GM12878 (cell line): ENCODE data around the gene GRIK4. TPM values are rescaled to one million over a fixed set of nuclear protein-coding genes. Genes with fewer than 3 reads are reported as not detected.

ENCODE experiments used
- ATAC-seq: fragments of 200-7000 bp; cut with Tn5 transposase; 3 replicates; pipeline ENCODE4 v1.9.1; 2020; ENCODE audit warnings: mild to moderate bottlenecking, moderate library complexity
- BruUV-seq: library from RNA; stranded (reverse); fragments of 400-500 nt; replicated peaks from 2 replicates; lab custom pipeline; 2021; lab: Mats Ljungman, UMichigan
- CTCF ChIA-PET: fragments of 300-600 bp; sonication (Branson Sonifier 250); formaldehyde crosslinking; extraction: SDS; loops from one replicate; lab custom pipeline; 2021; ENCODE audit warnings: inconsistent platforms; lab: Yijun Ruan, JAX
- POLR2A ChIA-PET: fragments of 350-600 bp; formaldehyde crosslinking; extraction: SDS; loops from one replicate; lab custom pipeline; 2021; ENCODE audit warnings: inconsistent platforms; lab: Charles Lee
- RAD21 ChIA-PET: fragments of 300-600 bp; sonication (Branson Sonifier 250); formaldehyde crosslinking; loops from one replicate; lab custom pipeline; 2023; ENCODE audit warnings: antibody characterized with exemption; ENCODE audit not compliant: unreplicated experiment; lab: Charles Lee
- SMC1A ChIA-PET: fragments of 300-600 bp; sonication (Branson Sonifier 250); formaldehyde crosslinking; loops from one replicate; lab custom pipeline; 2023; ENCODE audit not compliant: unreplicated experiment, uncharacterized antibody; lab: Charles Lee
- DNase-seq: peaks from one replicate; pipeline ENCODE4 v3.0.0-alpha.2; 2011; ENCODE audit warnings: low read depth, low spot score
- FAIRE-seq: peaks from 3 replicates; lab custom pipeline; 2011; peaks lifted over from hg19 to GRCh38; lab: Jason Lieb, UNC
- H2AFZ ChIP-seq: 2 replicates; pipeline ENCODE4 v1.6.0; 2011; ENCODE audit warnings: low read depth, low read length, control low read depth; ENCODE audit not compliant: control insufficient read depth
- H3K27ac ChIP-seq: 2 replicates; pipeline ENCODE4 v1.5.1; 2011; ENCODE audit warnings: control low read depth; ENCODE audit not compliant: control insufficient read depth, insufficient read depth
- H3K27me3 ChIP-seq, 2 experiments: replicated peaks in 1 of 2; 2 replicates each; pipeline versions ENCODE4 v1.6.0 to v1.6.1; 2011; ENCODE audit warnings: low read length in 1 of 2; ENCODE audit not compliant: control insufficient read depth in 2 of 2, insufficient read depth in 2 of 2
- H3K36me3 ChIP-seq, 2 experiments: 2 replicates each; pipeline ENCODE4 v1.5.1; 2011; ENCODE audit warnings: low read length in 1 of 2; ENCODE audit not compliant: control insufficient read depth in 2 of 2, insufficient read depth in 2 of 2
- H3K4me1 ChIP-seq: 2 replicates; pipeline ENCODE4 v1.6.1; 2011; ENCODE audit warnings: mild to moderate bottlenecking, low read length, moderate library complexity, mixed read lengths; ENCODE audit not compliant: control insufficient read depth, insufficient read depth
- H3K4me2 ChIP-seq: 2 replicates; pipeline ENCODE4 v1.6.0; 2011; ENCODE audit warnings: control low read depth; ENCODE audit not compliant: control insufficient read depth, insufficient read depth
- H3K4me3 ChIP-seq: fragments of 200-600 bp; sonication (generic); 2 replicates; pipeline ENCODE4 v1.5.1; 2016
- H3K79me2 ChIP-seq: 2 replicates; pipeline ENCODE4 v1.6.0; 2011; ENCODE audit warnings: low read length; ENCODE audit not compliant: control insufficient read depth, insufficient read depth
- H3K9ac ChIP-seq: 2 replicates; pipeline ENCODE4 v1.8.0; 2011; ENCODE audit warnings: low read length, control low read depth, mixed read lengths; ENCODE audit not compliant: control insufficient read depth, insufficient read depth
- H3K9me3 ChIP-seq: replicated peaks from 3 replicates; pipeline ENCODE4 v1.5.1; 2011; ENCODE audit warnings: mild to moderate bottlenecking, low read length; ENCODE audit not compliant: control insufficient read depth, insufficient read depth
- H4K20me1 ChIP-seq: 2 replicates; pipeline ENCODE4 v1.6.0; 2011; ENCODE audit not compliant: control insufficient read depth, insufficient read depth
- ASH2L ChIP-seq: fragments of 300-600, 200-600 bp; sonication (generic); IDR thresholded peaks from 2 replicates; pipeline ENCODE4 v1.6.1; 2017; ENCODE audit warnings: low read depth, mild to moderate bottlenecking, borderline replicate concordance
- ATF2 ChIP-seq: IDR thresholded peaks from 2 replicates; pipeline ENCODE4 v1.6.1; 2012; ENCODE audit warnings: low read length, inconsistent platforms
- CHD4 ChIP-seq: fragments of 200-600 bp; sonication (generic); IDR thresholded peaks from 2 replicates; pipeline ENCODE4 v1.6.1; 2016; ENCODE audit warnings: mild to moderate bottlenecking
- CREB1 ChIP-seq: IDR thresholded peaks from 2 replicates; pipeline ENCODE4 v1.6.1; 2012; ENCODE audit warnings: low read depth, mild to moderate bottlenecking, inconsistent platforms
- HCFC1 ChIP-seq: fragments of 150-350 bp; IDR thresholded peaks from 2 replicates; pipeline ENCODE4 v1.6.1; 2014; ENCODE audit warnings: low read length
- HDAC2 ChIP-seq: fragments of 200-600 bp; sonication (generic); IDR thresholded peaks from 2 replicates; pipeline ENCODE4 v1.6.1; 2017
- NFXL1 ChIP-seq: fragments of 450-650 bp; IDR thresholded peaks from 2 replicates; pipeline ENCODE4 v1.6.1; 2017; ENCODE audit warnings: antibody characterized with exemption, mild to moderate bottlenecking, borderline replicate concordance
- NRF1 ChIP-seq: conservative IDR thresholded peaks from 2 replicates; pipeline ENCODE4 v1.6.1; 2011; ENCODE audit warnings: mild to moderate bottlenecking, low read depth, low read length, improper control_type of control experiment
- POLR2AphosphoS5 ChIP-seq: IDR thresholded peaks from 2 replicates; pipeline ENCODE4 v1.6.1; 2011; ENCODE audit warnings: mild to moderate bottlenecking, low read length, inconsistent platforms
- PRDM15 ChIP-seq: fragments of 450-650 bp; formaldehyde crosslinking; IDR thresholded peaks from 2 replicates; pipeline ENCODE4 v1.4.0; 2020; ENCODE audit warnings: mild to moderate bottlenecking, moderate library complexity
- RAD51 ChIP-seq: fragments of 450-650 bp; IDR thresholded peaks from 2 replicates; pipeline ENCODE4 v1.6.1; 2016; ENCODE audit warnings: moderate library complexity, mild to moderate bottlenecking, inconsistent platforms
- RCOR1 ChIP-seq: conservative IDR thresholded peaks from 2 replicates; pipeline ENCODE4 v1.6.1; 2012; ENCODE audit warnings: low read depth, low read length, improper control_type of control experiment
- RELA ChIP-seq: fragments of 450-650 bp; IDR thresholded peaks from 2 replicates; pipeline ENCODE4 v1.8.0; 2014; ENCODE audit warnings: borderline replicate concordance; ENCODE audit not compliant: partially characterized antibody
- USF2 ChIP-seq: IDR thresholded peaks from 2 replicates; pipeline ENCODE4 v1.6.1; 2011; ENCODE audit warnings: low read depth, low read length, improper control_type of control experiment, borderline replicate concordance
- ZNF622 ChIP-seq: fragments of 450-650 bp; IDR thresholded peaks from 2 replicates; pipeline ENCODE4 v1.6.1; 2017; ENCODE audit warnings: mild to moderate bottlenecking, inconsistent platforms
- WGBS: methylation state at CpG from one replicate; pipeline ENCODE4 v1.1.6; 2016; ENCODE audit warnings: low lambda C conversion rate; ENCODE audit not compliant: insufficient replicate concordance, insufficient coverage; ENCODE audit errors: missing lambda C conversion rate; 5-methylcytosine and 5-hydroxymethylcytosine counted together
- in situ Hi-C: fragments of 300-500 bp; cut with MboI; formaldehyde crosslinking; loops from 9 replicates; pipeline ENCODE4 v1.14.3; 2018; ENCODE audit warnings: mixed read lengths
- intact Hi-C: fragments of 100-400 bp; cut with micrococcal nuclease; formaldehyde crosslinking; loops from one replicate; pipeline ENCODE4 v1.14.2; 2022; ENCODE audit not compliant: unreplicated experiment
- polyA plus RNA-seq, 11 experiments: library from polyadenylated mRNA; depleted of rRNA in 4 of 11; unstranded in 6 of 11; stranded (reverse) in 5 of 11; fragments of >200 nt; fragmentation: Nextera tagmentation in 4 of 11; fragmentation: Illumina TruSeq in 1 of 11; extraction: Ambion mirVana in 4 of 11; extraction: Trizol in 1 of 11; gene quantifications; 1 replicate in 1 of 11; 2 replicates in 10 of 11; pipeline versions ENCODE4 v1.2.1 to v1.2.3, GENCODE V29; 2011 to 2016; ENCODE audit warnings: inconsistent platforms in 2 of 11, missing spikeins in 2 of 11, low read depth in 1 of 11
- total RNA-seq, 4 experiments: library from RNA; depleted of rRNA in 3 of 4; stranded (reverse); fragments of >200 nt in 3 of 4; fragmentation: Illumina TruSeq in 1 of 4; extraction: Trizol in 1 of 4; gene quantifications; 2 replicates each; pipeline versions ENCODE4 v1.2.1 to v1.2.3, GENCODE V29; 2013 to 2021

The GRIK4 gene
- total and polyA plus RNA-seq, 10 of the 15 experiments (the other 5 are each of a cell fraction or from before 2014, with no cell fraction given): 0.33 to 3.6 (median 0.72) TPM

- ChIA-PET RAD21 (interaction anchor here (0.8 to 1.4 kb wide), 4 partner anchors 8 to 425 kb away, joined by 3 to 5 read pairs (median 3); no protein-coding TSS in a partner anchor), POLR2A (interaction anchor here (0.6 kb wide), 1 partner anchor 182 kb away, joined by 3 read pairs; no protein-coding TSS in a partner anchor), SMC1A (interaction anchor here (0.9 to 3.9 kb wide), 6 partner anchors 101 to 300 kb away, joined by 3 to 20 read pairs (median 6); no protein-coding TSS in a partner anchor), CTCF (interaction anchor here (0.7 to 5.2 kb wide), 9 partner anchors 8 to 427 kb away, joined by 3 to 40 read pairs (median 4); partner anchors contain the start of genes ARHGEF12 and GRIK4)
- ATAC-seq (no peak), DNase-seq (no peak), FAIRE-seq (no peak)
- WGBS: 65% methylated on average over 5 of the region's 5 CpGs
- TF ChIP-seq NFXL1 (no peak), RAD51 (no peak), CREB1 (no peak), PRDM15 (CRISPR knock-in tag) (no peak), RCOR1 (no peak), HDAC2 (no peak), HCFC1 (no peak), USF2 (no peak), RELA (no peak), ASH2L (no peak), ATF2 (no peak), ZNF622 (no peak), CHD4 (no peak), NRF1 (no peak), POLR2AphosphoS5 (no peak)
- peaks cover 20% of the 10 kb centered on the region for H3K4me1 ChIP-seq
- no peak overlapping the region for H3K4me3 ChIP-seq
- no peaks in the 10 kb centered on the region for H3K36me3 ChIP-seq
- intact Hi-C loops: loop anchor here (5.0 kb wide), 1 partner anchor 165 kb away; the partner anchor contains the start of gene ARHGEF12
- no TSS peak for BruUV-seq
- in situ Hi-C loops: no loop called here
- no peak overlapping the region; the same call in 1 of the 2 replicates for H3K27ac ChIP-seq
- no peak overlapping the region for H2AFZ ChIP-seq
- H3K4me2 ChIP-seq: no peak overlapping the region
- H3K9ac ChIP-seq: no peak overlapping the region
- no peaks in the 10 kb centered on the region for H4K20me1 ChIP-seq
- H3K79me2 ChIP-seq: no peaks in the 10 kb centered on the region
- no peaks in the 10 kb centered on the region for H3K9me3 ChIP-seq
- H3K27me3 ChIP-seq: no peaks in the 10 kb centered on the region; a peak in 1 of 4 replicates
These were observed 9.4 kb upstream of the GRIK4 start for GRCh38 chr11:120501976-120502755.
